Mucosa of rectum (tissue), 2 donors: ENCODE measurements around the gene TFRC.
"Not testable (repeated sequence)": the region's sequence is repeated elsewhere in the genome, so short reads cannot be mapped to it uniquely, and the experiment has no call there.

Experiments used
- H3K27ac ChIP-seq, 2 donors: one replicate each; pipeline ENCODE4 v1.7.0; 2013; ENCODE audit warnings: inconsistent platforms in 2 of 2, low read depth in 2 of 2, low read length in 2 of 2
- H3K27me3 ChIP-seq, 2 donors: one replicate each; pipeline ENCODE4 v1.7.0; 2013; ENCODE audit warnings: low read length in 2 of 2; ENCODE audit not compliant: control insufficient read depth in 2 of 2, insufficient read depth in 2 of 2
- H3K36me3 ChIP-seq, 2 donors: one replicate each; pipeline ENCODE4 v1.7.0; 2013; ENCODE audit warnings: low read length in 2 of 2; ENCODE audit not compliant: control insufficient read depth in 2 of 2, insufficient read depth in 2 of 2
- H3K4me1 ChIP-seq, 2 donors: one replicate each; pipeline ENCODE4 v1.7.0; 2013; ENCODE audit warnings: low read length in 2 of 2, mild to moderate bottlenecking in 1 of 2; ENCODE audit not compliant: control insufficient read depth in 2 of 2, insufficient read depth in 2 of 2
- H3K4me3 ChIP-seq, 2 donors: one replicate each; pipeline ENCODE4 v1.7.0; 2013; ENCODE audit warnings: low read length in 2 of 2
- H3K9ac ChIP-seq, 2 donors: one replicate each; pipeline ENCODE4 v1.7.0; 2013; ENCODE audit warnings: low read length in 2 of 2, low read depth in 1 of 2, mild to moderate bottlenecking in 1 of 2
- H3K9me3 ChIP-seq, 2 donors: one replicate each; pipeline ENCODE4 v1.7.0; 2013; ENCODE audit warnings: low read length in 2 of 2; ENCODE audit not compliant: control insufficient read depth in 2 of 2
- donor health status: healthy.
- donor health status: Normal muscosa, but diverticular disease.

TFRC gene

DNA sequence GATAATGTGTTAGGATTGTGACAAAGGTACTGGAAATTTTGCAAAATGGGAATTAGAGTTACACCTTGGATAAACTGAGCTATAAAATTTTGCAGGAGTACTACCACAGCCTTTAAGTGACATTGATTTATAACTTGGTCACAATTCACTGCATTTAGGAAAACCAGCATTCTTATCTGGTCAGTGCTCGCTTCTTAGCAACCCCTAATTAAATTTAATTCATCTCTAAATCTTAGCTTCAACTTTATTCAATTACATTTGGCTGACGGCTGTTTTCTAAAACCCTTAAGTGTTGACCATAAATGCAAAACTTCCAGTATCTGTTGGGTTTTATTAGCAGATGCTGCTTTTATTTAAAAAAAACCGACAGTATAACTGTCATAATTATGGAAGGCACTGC lies 31.3 kb downstream of the TFRC start:
- peaks cover 60 to 66% of the 10 kb centered on the region in 2 donors for H3K36me3 ChIP-seq
- H3K4me3 ChIP-seq, result no peak overlapping the region
- H3K9ac ChIP-seq, result no peak overlapping the region
- no peaks in the 10 kb centered on the region for H3K4me1 ChIP-seq
- no peaks in the 10 kb centered on the region for H3K27me3 ChIP-seq
- H3K27ac ChIP-seq, result no peak overlapping the region
- no peaks in the 10 kb centered on the region for H3K9me3 ChIP-seq

DNA sequence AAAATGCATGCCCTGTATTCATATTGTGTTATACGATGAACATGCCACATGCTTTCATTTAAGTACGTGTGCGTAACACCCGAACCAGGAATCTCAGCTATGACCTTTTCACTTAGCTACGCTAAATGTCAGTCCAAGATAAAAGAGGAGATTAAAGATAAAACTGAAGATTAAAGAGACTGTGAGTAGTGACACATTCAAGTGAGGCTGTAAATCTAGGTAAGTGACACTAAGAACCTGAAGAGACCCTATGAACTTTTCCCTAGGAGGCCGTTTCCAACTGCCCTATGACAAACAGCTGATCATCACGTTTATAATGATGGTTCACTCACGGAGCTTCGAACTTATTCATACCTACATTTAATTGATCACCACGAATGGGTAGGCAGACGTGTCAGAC lies 32.2 kb downstream of the TFRC start:
- Histone ChIP-seq H3K4me3 (no peak overlapping the region), H3K9me3 (no peaks in the 10 kb centered on the region), H3K9ac (no peak overlapping the region)

DNA sequence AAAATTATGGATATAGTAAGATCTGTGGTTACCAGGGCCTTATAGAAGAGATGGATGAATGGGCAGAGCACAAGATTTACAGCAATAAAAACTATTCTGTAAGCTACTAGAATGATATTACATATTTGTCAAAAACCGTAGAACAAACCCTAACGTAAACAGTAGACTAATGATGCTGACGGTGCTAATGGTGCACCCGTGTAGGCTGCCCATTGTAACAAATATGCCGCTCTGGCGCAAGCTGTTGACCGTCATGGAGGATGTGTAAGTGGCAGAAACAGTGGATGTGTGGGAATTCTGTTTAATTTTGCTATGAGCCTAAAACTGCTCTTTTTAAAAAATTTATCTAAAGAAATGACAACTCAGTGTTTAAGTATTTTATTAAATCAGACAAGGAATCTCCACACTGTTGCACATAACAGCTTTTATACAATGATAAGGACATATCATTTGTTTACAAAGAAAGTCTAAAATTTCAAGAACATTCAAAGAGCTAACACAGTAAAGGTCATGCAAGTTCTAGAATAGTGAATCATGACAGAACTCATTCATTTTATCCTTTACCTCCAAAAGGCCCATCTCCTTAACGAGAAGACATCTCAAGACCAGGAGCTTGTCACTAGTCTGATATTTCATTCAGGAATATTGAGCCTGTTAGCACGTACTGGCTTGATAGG lies 32.8 kb downstream of the TFRC start:
- H3K9me3 ChIP-seq, result no peaks in the 10 kb centered on the region
- H3K27me3 ChIP-seq, result no peaks in the 10 kb centered on the region
- no peaks in the 10 kb centered on the region for H3K4me1 ChIP-seq
- no peak overlapping the region for H3K9ac ChIP-seq
- no peak overlapping the region for H3K4me3 ChIP-seq
- no peak overlapping the region for H3K27ac ChIP-seq
- H3K36me3 ChIP-seq, result peaks cover 48 to 51% of the 10 kb centered on the region in 2 donors

More for the DNA sequence above, 32.2 kb downstream of the TFRC start:
- no peaks in the 10 kb centered on the region for H3K27me3 ChIP-seq
- H3K36me3 ChIP-seq, result peaks cover 51 to 56% of the 10 kb centered on the region in 2 donors
- H3K4me1 ChIP-seq, result no peaks in the 10 kb centered on the region
- H3K27ac ChIP-seq, result no peak overlapping the region

DNA sequence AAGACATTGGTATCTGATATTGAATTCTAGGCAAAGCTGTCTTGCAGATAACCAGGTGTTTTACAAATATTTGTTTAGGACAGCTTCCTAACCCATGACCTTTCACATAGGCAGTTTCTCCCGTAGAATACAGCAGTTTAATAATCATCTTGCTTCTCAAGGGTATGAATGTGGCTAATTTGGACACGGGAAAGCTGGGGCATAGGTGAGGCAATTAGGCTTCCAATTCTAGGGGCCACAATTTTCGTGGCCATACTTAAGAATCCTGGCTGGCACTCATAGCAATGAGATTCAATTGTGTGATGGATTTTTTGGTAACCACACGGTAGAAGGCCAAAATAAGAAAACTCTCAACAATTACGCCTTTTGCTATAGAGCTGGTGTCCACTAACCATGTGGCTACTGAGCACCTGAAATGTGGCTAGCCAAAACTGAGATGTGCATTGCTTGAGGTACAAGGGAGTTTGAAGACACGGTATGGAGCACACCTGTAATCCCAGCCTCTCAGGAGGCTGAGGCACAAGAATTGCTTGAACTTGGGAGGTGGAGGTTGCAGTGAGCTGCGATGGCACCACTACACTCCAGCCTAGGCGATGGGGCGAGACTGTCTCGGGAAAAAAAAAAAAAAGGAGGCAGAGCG lies 34.4 kb downstream of the TFRC start:
- Histone ChIP-seq H3K4me3 (no peak overlapping the region), H3K4me1 (no peaks in the 10 kb centered on the region), H3K9ac (no peak overlapping the region)

DNA sequence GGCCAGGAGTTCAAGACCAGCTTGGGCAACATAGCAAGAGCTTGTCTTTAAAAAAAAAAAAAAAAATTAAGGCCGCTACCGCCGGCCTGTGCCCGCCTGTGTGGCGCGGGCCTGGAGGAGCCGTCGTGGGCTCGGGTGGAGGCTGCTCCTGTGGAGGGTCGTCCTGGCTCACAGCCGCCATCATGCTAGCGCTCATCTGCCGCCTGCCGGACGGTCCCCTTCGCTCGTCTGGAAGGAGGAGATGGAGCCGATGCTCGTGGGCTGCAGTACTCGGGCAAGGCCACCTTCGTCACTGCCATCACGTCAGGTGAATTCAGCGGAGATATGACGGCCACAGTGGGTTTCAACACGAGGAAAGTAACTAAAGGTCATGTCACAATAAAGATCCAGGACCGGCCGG lies 37.4 kb downstream of the TFRC start:
- H3K9me3 ChIP-seq, result no peaks in the 10 kb centered on the region

More for the DNA sequence above, 34.4 kb downstream of the TFRC start:
- Histone ChIP-seq H3K27ac (no peak overlapping the region), H3K27me3 (no peaks in the 10 kb centered on the region), H3K9me3 (no peaks in the 10 kb centered on the region), H3K36me3 (peaks cover 36 to 38% of the 10 kb centered on the region in 2 donors)

DNA sequence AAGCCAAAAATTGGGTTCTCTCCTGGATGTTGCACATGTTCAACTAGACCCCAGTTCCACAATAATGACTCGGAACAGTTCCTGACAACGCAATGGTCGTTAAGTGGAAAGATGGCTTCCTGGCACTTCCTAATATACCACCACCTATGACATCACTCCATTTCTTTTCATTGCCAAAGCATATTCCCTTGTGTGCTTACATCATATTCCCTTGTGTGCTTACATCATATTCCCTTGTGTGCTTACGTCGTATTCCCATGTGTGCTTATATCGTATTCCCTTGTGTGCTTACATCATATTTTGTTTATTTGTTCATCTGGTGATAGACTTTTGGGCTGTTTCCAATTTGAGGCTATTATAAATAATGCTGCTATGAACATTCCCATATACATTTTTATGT lies 39.2 kb downstream of the TFRC start:
- no peaks in the 10 kb centered on the region for H3K4me1 ChIP-seq
- no peak overlapping the region for H3K9ac ChIP-seq
- H3K27ac ChIP-seq, result no peak overlapping the region
- H3K27me3 ChIP-seq, result no peaks in the 10 kb centered on the region
- no peak overlapping the region for H3K4me3 ChIP-seq
- H3K9me3 ChIP-seq, result no peaks in the 10 kb centered on the region
- H3K36me3 ChIP-seq, result peaks cover 0 to 2% of the 10 kb centered on the region in 2 donors

More for the DNA sequence above, 37.4 kb downstream of the TFRC start:
- peaks cover 8 to 9% of the 10 kb centered on the region in 2 donors for H3K36me3 ChIP-seq
- H3K27ac ChIP-seq, result no peak overlapping the region
- no peaks in the 10 kb centered on the region for H3K27me3 ChIP-seq
- no peak overlapping the region for H3K4me3 ChIP-seq
- H3K4me1 ChIP-seq, result no peaks in the 10 kb centered on the region
- H3K9ac ChIP-seq, result no peak overlapping the region

DNA sequence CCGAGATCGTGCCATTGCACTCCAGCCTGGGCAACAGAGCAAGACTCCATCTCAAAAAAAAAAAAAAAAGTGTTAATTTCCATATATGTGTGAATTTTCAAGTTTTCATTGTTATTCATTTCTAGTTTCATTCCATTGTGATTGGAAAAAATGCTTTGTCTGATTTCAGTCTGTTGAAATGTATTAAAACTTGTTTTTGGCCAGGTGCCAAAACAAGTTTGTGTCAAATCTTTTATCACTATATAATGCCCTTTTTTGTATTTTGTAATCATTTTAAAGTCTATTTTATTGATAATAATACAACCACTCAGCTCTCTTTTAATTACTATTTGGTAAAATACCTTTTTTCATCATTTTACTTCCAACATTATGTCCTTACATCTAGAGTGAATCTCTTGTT lies 42.5 kb downstream of the TFRC start:
- Histone ChIP-seq H3K9me3 (no peaks in the 10 kb centered on the region), H3K4me1 (no peaks in the 10 kb centered on the region), H3K27me3 (no peaks in the 10 kb centered on the region)

DNA sequence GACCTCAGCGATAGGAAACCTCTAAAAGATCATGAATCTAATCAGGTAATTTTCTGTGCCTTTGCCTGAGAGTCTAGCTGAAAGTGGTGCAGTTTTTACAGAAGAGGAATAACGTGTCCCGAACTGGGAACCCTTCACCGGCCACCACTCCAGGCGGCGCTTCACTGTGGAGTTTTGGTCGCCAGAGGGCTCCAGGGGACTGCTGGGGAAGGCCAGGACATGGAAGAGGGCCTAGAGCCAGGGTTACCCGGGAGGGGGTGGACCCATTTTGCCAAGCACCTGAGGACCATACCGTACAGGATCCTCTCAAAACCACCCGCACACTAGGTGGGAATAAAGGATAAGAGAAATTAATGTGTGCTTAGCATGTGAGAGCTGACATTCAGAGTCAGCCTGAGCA lies 55.8 kb downstream of the TFRC start:
- H3K27me3 ChIP-seq, H3K9me3 ChIP-seq, H3K9ac ChIP-seq: not testable (repeated sequence)

More for the DNA sequence above, 42.5 kb downstream of the TFRC start:
- Histone ChIP-seq H3K9ac (no peak overlapping the region), H3K4me3 (no peak overlapping the region), H3K27ac (no peak overlapping the region), H3K36me3 (no peaks in the 10 kb centered on the region)

DNA sequence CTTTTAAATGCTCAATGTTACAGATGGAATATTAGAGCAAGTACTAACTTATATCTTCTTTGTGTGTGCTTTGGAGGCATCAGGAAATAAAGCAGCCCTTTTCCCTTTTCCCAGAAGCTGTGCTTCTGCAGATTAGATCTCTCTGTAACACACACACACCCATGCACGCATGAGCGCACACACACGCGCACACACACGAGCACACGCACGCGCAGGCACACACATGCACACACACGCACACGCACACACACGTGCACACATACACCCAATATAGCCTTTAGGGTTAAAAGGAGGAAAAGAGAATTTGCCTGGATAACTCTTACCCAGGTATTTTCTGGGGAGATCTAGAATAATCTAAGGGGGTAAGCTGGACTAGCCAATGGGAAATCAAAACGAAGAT lies 56.9 kb downstream of the TFRC start:
- no peaks in the 10 kb centered on the region for H3K4me1 ChIP-seq
- H3K4me3 ChIP-seq, result no peak overlapping the region
- H3K9ac ChIP-seq, result no peak overlapping the region
- H3K27ac ChIP-seq, result no peak overlapping the region
- no peaks in the 10 kb centered on the region for H3K27me3 ChIP-seq
- H3K9me3 ChIP-seq, result no peaks in the 10 kb centered on the region
- H3K36me3 ChIP-seq, result no peaks in the 10 kb centered on the region

More for the DNA sequence above, 55.8 kb downstream of the TFRC start:
- not testable (repeated sequence) for H3K4me1 ChIP-seq, H3K36me3 ChIP-seq, H3K27ac ChIP-seq, H3K4me3 ChIP-seq

DNA sequence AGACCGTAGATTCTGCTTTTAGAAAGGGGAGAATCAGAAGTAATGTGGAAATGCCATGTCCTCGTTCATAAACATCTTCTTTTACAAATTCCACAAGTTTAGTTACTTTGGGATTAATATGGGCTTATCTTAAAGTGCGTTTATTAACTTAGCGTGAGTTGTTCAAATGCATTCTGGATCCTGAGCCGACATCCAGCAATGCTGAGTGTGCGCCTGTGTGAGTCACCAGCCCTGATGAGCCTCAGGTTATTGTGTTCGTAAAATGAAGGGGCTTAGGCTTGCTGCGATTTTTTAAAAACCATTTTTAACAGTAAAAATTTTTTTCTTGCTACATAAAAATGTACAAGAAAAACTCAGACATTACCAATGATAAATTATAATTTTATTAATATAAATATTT lies 57.9 kb downstream of the TFRC start:
- H3K27ac ChIP-seq, result no peak overlapping the region
- H3K9me3 ChIP-seq, result no peaks in the 10 kb centered on the region
- no peak overlapping the region for H3K4me3 ChIP-seq
- H3K27me3 ChIP-seq, result no peaks in the 10 kb centered on the region
- H3K9ac ChIP-seq, result no peak overlapping the region
- no peaks in the 10 kb centered on the region for H3K36me3 ChIP-seq
- no peaks in the 10 kb centered on the region for H3K4me1 ChIP-seq
